GM18907 (cell line): ENCODE measurements around the gene ZNF277.

Experiments
- ATAC-seq: cut with Tn5 transposase; IDR thresholded peaks from one replicate; pipeline ENCODE4 v1.9.1; 2021; ENCODE audit warnings: mild to moderate bottlenecking, moderate library complexity; ENCODE audit not compliant: unreplicated experiment

The ZNF277 gene

GRCh38 chr7:112184455-112184854 lies 22.0 kb upstream of the ZNF277 start:
- no peak for ATAC-seq

GRCh38 chr7:112185005-112185834 lies 21.3 kb upstream of the ZNF277 start:
- no peak for ATAC-seq

DNA sequence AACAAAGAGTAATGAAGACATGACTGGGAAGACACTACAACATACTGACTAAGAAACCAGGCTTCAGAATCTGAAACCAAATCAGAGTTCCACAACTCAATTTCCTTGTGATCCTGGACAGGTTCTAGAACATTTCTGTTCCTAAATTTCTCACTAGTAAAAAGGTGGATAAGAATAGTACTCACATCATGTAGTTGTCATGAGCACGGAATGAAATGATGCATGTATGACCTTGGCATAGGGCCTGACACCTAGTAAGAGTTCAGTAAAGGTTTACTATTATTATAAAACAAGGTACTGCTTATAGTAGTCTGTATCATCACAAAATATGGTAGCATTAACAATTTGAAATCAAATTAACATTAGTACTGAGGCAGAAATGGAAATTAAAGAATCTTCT lies 20.2 kb upstream of the ZNF277 start:
- no peak for ATAC-seq

DNA sequence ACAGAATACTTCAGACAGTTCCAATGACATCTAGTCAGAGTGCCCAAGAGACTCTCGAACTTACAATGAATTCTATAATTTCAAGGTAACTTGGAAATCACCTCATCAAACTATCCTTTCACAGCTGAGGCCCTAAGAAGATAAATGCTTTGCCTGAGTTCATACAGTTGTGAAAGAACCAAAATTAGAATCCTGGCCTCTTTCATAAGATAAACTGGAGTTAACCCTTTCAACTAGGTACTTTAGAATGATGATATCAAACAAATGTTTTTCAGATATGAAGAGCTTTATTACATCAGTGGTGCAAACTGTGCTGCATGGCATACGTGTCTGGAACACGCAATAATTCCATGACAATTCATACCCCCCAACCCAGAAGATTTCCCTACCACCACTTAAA lies 18.2 kb upstream of the ZNF277 start:
- ATAC-seq, result no peak

DNA sequence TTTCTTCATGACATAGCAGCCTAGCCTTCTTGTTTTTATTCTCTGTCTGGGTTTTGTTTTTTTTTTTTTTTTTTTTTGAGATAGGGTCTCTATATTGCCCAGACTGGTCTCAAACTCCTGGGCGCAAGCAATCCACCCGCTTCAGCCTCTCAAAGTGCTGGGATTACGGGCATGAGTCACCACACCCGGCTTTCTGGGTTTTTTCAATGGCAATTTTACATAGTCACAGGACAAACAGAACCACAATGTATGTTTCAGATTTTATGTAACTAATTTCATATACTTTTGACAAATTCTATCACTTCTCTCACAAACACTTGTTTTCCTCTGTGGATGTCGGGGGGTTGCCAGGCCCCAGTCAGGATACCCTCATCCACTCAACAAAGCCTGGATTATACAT lies 16.8 kb upstream of the ZNF277 start:
- ATAC-seq, result no peak

GRCh38 chr7:112190120-112190519 lies 16.4 kb upstream of the ZNF277 start:
- no peak for ATAC-seq

- no peak for ATAC-seq
These were observed 14.0 kb upstream of the ZNF277 start for GRCh38 chr7:112192236-112193154.

DNA sequence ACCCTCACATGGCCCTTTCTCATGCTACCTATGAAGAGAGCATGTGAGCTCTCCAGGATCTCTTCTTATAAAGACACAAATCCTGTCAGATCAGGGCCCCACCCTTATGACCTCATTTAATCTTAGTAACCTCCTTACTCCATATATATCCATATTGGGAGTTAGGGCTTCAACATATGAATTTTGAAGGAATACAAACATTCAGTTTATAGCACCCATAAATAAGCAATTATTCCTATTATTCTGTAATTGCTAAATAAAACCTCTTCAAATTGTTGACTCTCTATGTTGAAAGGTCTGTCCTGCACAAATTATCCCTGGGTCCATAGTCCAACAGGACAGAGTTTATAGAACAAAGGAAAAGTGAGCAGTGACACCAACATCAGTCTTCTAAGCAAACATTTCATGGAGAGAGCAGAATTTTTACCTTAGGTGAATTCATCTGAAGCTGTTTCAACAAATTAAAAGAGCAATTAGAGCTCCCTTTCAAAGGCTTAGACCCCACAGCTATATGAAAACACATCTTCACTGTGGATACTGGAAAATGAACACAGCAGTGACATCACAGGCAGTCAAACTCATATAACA lies 12.5 kb upstream of the ZNF277 start:
- ATAC-seq, result no peak

DNA sequence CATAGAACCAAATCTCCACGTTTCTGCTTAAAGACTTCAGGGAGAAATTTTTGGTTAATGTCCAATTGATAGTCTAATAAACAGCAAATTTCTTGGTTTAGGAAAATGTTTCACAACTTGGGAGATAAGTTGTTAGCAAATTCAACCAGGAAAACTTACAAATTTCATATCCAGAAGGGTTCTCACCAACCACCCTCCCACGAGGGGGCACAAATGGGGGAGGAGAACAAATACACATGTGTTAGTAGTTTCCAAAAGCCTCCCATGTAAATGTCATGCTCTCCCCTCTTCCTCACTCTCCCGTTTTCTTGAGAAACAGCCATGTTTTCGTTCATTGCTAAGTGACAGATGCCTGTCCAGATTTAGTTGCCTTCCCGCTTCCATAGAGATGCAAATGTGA lies 10.8 kb upstream of the ZNF277 start:
- ATAC-seq, result no peak

DNA sequence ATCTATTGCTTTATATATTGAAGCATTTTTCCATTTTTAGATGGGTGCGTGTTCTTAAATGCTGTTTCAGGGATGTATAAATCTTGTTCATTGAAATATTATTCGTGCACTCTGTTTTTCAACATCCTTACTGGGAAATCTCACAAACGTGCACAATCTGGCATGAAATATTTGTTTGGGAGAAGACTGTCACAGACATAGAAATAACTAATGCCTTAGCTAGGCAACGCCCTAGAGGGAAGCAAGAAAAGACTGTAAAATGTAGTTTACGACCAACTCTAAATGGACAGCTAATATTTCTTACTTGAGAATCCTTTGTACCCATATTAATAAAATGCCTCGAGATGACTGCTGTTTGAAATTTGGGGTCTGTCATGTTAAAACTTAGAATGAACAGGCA lies 9.2 kb upstream of the ZNF277 start:
- no peak for ATAC-seq

- no peak for ATAC-seq
These were observed 7.3 kb upstream of the ZNF277 start for GRCh38 chr7:112199035-112199655.

GRCh38 chr7:112199672-112200071 lies 6.8 kb upstream of the ZNF277 start:
- no peak for ATAC-seq

- ATAC-seq, result no peak
These were observed 5.1 kb upstream of the ZNF277 start for GRCh38 chr7:112201411-112201810.

DNA sequence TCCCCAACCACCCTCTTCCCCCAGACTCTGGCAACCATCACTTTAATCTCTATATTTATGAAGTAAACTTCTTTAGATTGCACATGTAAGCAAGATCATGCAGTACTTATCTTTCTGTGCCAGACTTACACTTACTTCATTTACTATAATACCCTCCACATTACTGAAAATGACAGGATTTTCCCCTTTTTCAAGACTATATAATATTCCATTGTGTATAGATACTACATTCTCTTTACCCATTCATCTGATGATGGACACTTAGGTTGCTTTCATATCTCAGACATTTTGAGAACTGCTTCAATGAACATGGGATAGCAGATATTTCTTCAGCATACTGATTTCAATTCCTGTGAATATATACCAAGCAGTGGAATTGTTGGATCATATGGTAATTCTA lies 4.7 kb upstream of the ZNF277 start:
- no peak for ATAC-seq

DNA sequence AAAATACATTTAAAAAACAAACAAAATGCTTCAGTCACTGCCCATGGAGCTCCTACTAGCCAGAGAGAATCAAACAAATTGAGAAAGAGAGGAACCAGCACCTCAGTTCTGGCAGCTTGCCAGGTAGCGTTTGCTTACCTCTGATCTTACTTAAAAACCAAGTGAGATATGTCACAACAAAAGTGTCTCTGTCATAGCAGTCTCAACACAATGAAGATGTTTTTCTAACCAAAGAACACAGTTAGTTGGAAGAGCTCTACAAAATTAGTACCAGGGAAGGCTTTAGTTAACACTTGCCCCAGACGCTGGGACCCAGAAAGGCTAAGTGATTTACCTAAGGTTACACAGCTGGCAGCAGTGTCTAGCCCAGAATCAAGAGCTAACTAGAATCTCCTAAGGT lies 3.7 kb upstream of the ZNF277 start:
- ATAC-seq, result no peak

- ATAC-seq, result no peak
These were observed 3.1 kb upstream of the ZNF277 start for GRCh38 chr7:112203365-112203739.

DNA sequence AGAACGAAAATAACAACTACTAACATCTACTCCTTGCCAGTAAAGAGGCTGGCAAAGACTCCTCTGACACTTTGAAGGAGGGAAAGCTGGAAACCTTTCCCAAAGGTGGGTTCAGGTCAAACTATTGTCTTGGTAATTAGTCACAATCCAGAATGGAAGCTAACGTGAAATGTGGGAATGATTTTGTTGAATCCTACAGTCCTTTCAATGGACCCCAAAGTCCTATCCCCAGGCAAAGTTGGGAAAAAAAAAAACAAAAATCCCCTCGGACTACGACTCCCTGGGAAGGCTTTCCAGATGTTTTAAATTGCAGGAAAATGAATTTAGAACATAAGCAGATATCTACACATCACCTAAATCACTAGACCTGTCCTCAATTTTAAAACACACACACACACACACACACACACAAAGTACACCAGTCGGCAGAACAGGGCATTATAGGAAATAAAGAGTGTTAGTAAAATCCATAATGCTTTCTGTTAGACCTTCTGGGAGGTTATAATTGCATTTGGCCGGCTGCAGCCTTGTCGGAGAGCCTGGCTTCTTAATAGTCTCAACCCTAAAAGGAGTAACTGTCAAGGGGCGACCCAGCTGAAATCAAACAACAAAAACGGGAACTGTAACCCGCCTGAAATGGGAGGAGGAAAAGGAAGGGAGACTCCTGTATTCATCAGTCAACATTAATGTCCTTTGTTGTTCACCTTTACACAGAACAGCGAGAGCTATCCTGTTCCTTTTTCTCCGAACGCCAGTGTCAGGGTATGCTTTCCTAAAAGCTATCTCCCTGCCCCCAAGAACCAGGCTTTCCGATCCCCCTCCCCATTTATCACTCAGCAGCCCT lies 1.8 kb upstream of the ZNF277 start:
- no peak for ATAC-seq

GRCh38 chr7:112205343-112206237 lies 905 bp upstream of the ZNF277 start:
- peak; percentile 19 for ATAC-seq

DNA sequence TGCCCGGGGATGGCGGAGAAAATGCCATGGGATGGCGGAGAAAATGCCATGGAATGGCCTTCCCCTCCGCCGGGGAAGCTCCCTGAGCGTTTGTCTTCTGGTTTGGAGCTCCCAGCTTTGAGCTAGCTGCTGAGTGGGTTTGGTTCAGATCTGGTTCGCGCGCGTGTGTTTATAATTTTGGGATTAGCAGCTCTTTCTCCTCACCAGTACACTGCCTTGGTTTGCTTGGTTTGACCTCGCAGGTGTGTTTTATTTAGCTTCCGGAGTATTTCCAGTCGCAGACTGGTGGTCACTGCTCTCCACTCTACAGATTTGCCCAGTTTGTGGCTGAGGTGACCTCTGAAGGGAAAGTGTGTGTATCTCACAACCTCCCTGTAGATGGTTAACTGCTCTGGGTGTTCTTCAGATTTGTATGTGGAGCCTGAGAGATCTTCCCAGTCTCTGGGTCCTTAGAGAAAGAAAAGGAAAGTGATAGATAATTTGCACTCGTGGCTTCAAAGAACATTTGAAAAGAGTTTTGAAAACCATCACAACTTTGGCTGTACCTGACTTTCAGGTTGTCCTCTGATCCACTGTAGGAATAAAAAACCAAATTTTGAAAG lies 597 bp downstream of the ZNF277 start:
- peak; percentile 0 for ATAC-seq
